ENCODE measurements around the gene DENND2C. TPM values are rescaled to one million over a fixed set of nuclear protein-coding genes. Genes with fewer than 3 reads are reported as not detected.

DENND2C gene
- total RNA-seq, 1 experiment from 2014 or later, result 3.6 TPM

DNA sequence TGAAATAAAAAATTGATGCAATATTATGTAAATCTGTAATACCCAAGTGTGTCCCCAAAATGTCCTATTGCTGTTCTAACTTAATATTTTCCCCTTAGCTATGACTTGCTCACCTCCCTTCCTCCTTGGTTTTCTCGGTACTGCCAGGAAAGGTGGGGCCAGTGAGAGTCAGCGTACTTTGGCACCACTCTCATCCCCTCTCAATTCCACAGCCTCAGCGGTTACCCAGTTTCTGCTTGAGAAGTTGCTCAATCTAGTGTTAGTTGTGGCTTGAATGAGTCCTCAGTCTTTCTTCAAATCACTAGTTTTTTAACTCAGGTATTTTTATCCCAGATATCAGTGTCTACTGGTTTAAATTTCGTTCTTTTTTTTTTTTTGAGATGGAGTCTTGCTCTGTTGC, 120.7 kb downstream of the DENND2C start:
- ATAC-seq, result no peak
- H3K4me2 ChIP-seq (ENCODE audit: low read length), result no peak overlapping the region
- H2AFZ ChIP-seq (ENCODE audit: low read depth, low read length, poor library complexity, severe bottlenecking), result no peak overlapping the region

More for the DNA sequence above, 120.7 kb downstream of the DENND2C start:
- ChIA-PET RAD21 (ENCODE audit: low non-redundant PET in 1 of 2, low total read pairs in 2 of 2, uncharacterized antibody in 2 of 2, unreplicated experiment in 2 of 2) (no interaction called here), CTCF (interaction anchor here (1.0 kb wide), 1 partner anchor 10 kb away, joined by 3 read pairs; no protein-coding TSS in a partner anchor), POLR2A (no interaction called here)
- TF ChIP-seq, protein P1, sequence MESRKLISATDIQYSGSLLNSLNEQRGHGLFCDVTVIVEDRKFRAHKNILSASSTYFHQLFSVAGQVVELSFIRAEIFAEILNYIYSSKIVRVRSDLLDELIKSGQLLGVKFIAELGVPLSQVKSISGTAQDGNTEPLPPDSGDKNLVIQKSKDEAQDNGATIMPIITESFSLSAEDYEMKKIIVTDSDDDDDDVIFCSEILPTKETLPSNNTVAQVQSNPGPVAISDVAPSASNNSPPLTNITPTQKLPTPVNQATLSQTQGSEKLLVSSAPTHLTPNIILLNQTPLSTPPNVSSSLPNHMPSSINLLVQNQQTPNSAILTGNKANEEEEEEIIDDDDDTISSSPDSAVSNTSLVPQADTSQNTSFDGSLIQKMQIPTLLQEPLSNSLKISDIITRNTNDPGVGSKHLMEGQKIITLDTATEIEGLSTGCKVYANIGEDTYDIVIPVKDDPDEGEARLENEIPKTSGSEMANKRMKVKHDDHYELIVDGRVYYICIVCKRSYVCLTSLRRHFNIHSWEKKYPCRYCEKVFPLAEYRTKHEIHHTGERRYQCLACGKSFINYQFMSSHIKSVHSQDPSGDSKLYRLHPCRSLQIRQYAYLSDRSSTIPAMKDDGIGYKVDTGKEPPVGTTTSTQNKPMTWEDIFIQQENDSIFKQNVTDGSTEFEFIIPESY (IDR thresholded peaks at IDR 0.05; ENCODE audit: extremely low read depth, insufficient replicate concordance, low read length), result no peak
- TF ChIP-seq, protein P2, sequence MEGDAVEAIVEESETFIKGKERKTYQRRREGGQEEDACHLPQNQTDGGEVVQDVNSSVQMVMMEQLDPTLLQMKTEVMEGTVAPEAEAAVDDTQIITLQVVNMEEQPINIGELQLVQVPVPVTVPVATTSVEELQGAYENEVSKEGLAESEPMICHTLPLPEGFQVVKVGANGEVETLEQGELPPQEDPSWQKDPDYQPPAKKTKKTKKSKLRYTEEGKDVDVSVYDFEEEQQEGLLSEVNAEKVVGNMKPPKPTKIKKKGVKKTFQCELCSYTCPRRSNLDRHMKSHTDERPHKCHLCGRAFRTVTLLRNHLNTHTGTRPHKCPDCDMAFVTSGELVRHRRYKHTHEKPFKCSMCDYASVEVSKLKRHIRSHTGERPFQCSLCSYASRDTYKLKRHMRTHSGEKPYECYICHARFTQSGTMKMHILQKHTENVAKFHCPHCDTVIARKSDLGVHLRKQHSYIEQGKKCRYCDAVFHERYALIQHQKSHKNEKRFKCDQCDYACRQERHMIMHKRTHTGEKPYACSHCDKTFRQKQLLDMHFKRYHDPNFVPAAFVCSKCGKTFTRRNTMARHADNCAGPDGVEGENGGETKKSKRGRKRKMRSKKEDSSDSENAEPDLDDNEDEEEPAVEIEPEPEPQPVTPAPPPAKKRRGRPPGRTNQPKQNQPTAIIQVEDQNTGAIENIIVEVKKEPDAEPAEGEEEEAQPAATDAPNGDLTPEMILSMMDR (IDR thresholded peaks at IDR 0.05 in 2 of 3, conservative IDR thresholded peaks at IDR 0.05 in 1 of 3; ENCODE audit: borderline replicate concordance in 1 of 3, insufficient read depth in 1 of 3, low read depth in 2 of 3, low read length in 2 of 3), result no peak
- TF ChIP-seq YY1 (IDR thresholded peaks at IDR 0.05; ENCODE audit: extremely low read depth, insufficient replicate concordance, low read depth, low read length), result no peak
- no peak for TF ChIP-seq FOSL1 (IDR thresholded peaks at IDR 0.05; ENCODE audit: low read depth)
- TF ChIP-seq CBX3 (IDR thresholded peaks at IDR 0.05; ENCODE audit: low read depth), result no peak
- no peak for TF ChIP-seq ZFX (IDR thresholded peaks at IDR 0.05)
- no peak for TF ChIP-seq RAD21 (IDR thresholded peaks at IDR 0.05; ENCODE audit: low read depth)
- TF ChIP-seq POLR2A (IDR thresholded peaks at IDR 0.05; ENCODE audit: borderline replicate concordance, extremely low read depth, insufficient read depth, insufficient read length), result no peak
- TF ChIP-seq, protein P3, sequence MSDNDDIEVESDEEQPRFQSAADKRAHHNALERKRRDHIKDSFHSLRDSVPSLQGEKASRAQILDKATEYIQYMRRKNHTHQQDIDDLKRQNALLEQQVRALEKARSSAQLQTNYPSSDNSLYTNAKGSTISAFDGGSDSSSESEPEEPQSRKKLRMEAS (IDR thresholded peaks at IDR 0.05), result no peak
- TF ChIP-seq EZH2phosphoT487 (IDR thresholded peaks at IDR 0.05; ENCODE audit: borderline replicate concordance), result no peak
- no peak for TF ChIP-seq JUND (IDR thresholded peaks at IDR 0.05)
- Histone ChIP-seq H3K27me3 (ENCODE audit: insufficient read depth, low read length) (no peaks in the 10 kb centered on the region), H4K20me1 (ENCODE audit: insufficient read depth) (no peaks in the 10 kb centered on the region), H3K9ac (ENCODE audit: low read length) (no peak overlapping the region), H3K4me3 (replicated peaks in 1 of 2; ENCODE audit: low read depth in 1 of 2, low read length in 2 of 2) (no peak overlapping the region), H3K4me1 (ENCODE audit: control insufficient read depth in 1 of 2, insufficient read depth in 2 of 2, low read length in 2 of 2) (no peaks in the 10 kb centered on the region), H3K27ac (ENCODE audit: low read depth, low read length) (no peak overlapping the region), H3K79me2 (ENCODE audit: insufficient read depth, low read length) (no peaks in the 10 kb centered on the region), H3K9me2 (ENCODE audit: insufficient read depth) (no peaks in the 10 kb centered on the region), H3K36me3 (ENCODE audit: control insufficient read depth in 1 of 2, insufficient read depth in 2 of 2, low read length in 2 of 2) (no peaks in the 10 kb centered on the region), H3K9me3 (ENCODE audit: control insufficient read depth in 1 of 2, insufficient read depth in 1 of 2, low read depth in 1 of 2, low read length in 2 of 2) (no peaks in the 10 kb centered on the region)
- intact Hi-C loops (cut with micrococcal nuclease), result no loop called here
- BruUV-seq (replicated peaks), result no TSS peak
- DNase-seq (ENCODE audit: low read depth, low spot score), result no peak
